ENCODE measurements around the gene DCC. TPM values are rescaled to one million over a fixed set of nuclear protein-coding genes. Genes with fewer than 3 reads are reported as not detected.

The DCC gene
- total RNA-seq, 6 experiments from 2014 or later: not detected

GRCh38 chr18:53193870-53194269, 853.9 kb downstream of the DCC start:
- Mint-ChIP-seq H3K27me3 (ENCODE audit: insufficient read depth) (no peaks in the 10 kb centered on the region), H3K27ac (no peak overlapping the region), H3K4me1 (ENCODE audit: low read depth) (no peaks in the 10 kb centered on the region), H3K4me3 (no peak overlapping the region), H3K9me3 (peaks cover 39% of the 10 kb centered on the region), H3K36me3 (ENCODE audit: low read depth) (no peaks in the 10 kb centered on the region)
- DNase-seq: no peak
- TF ChIP-seq CTCF (IDR thresholded peaks at IDR 0.05): no peak

GRCh38 chr18:53219853-53220252, 879.9 kb downstream of the DCC start:
- H3K36me3 Mint-ChIP-seq (ENCODE audit: low read depth): no peaks in the 10 kb centered on the region
- TF ChIP-seq CTCF (IDR thresholded peaks at IDR 0.05): no peak
- no peak for DNase-seq
- no peak overlapping the region for H3K4me3 Mint-ChIP-seq
- H3K9me3 Mint-ChIP-seq: peaks cover 15% of the 10 kb centered on the region
- H3K4me1 Mint-ChIP-seq (ENCODE audit: low read depth): no peaks in the 10 kb centered on the region
- no peaks in the 10 kb centered on the region for H3K27me3 Mint-ChIP-seq (ENCODE audit: insufficient read depth)
- H3K27ac Mint-ChIP-seq: no peak overlapping the region

- DNase-seq: no peak
- no peak for TF ChIP-seq CTCF (IDR thresholded peaks at IDR 0.05)
- no peaks in the 10 kb centered on the region for H3K36me3 Mint-ChIP-seq (ENCODE audit: low read depth)
- no peaks in the 10 kb centered on the region for H3K27me3 Mint-ChIP-seq (ENCODE audit: insufficient read depth)
- no peak overlapping the region for H3K4me3 Mint-ChIP-seq
- no peak overlapping the region for H3K27ac Mint-ChIP-seq
- H3K9me3 Mint-ChIP-seq: peaks cover 13% of the 10 kb centered on the region
- H3K4me1 Mint-ChIP-seq (ENCODE audit: low read depth): no peaks in the 10 kb centered on the region
Measured at GRCh38 chr18:53224128-53224778, 884.3 kb downstream of the DCC start.

GRCh38 chr18:53225567-53226325, 885.7 kb downstream of the DCC start:
- no peaks in the 10 kb centered on the region for H3K4me1 Mint-ChIP-seq (ENCODE audit: low read depth)
- DNase-seq: no peak
- H3K9me3 Mint-ChIP-seq: no peaks in the 10 kb centered on the region; the same call in 1 of the 2 replicates
- H3K4me3 Mint-ChIP-seq: no peak overlapping the region
- no peaks in the 10 kb centered on the region for H3K27me3 Mint-ChIP-seq (ENCODE audit: insufficient read depth)
- TF ChIP-seq CTCF (IDR thresholded peaks at IDR 0.05): no peak
- H3K27ac Mint-ChIP-seq: no peak overlapping the region
- H3K36me3 Mint-ChIP-seq (ENCODE audit: low read depth): no peaks in the 10 kb centered on the region

- H3K27ac Mint-ChIP-seq: no peak overlapping the region
- H3K4me1 Mint-ChIP-seq (ENCODE audit: low read depth): no peaks in the 10 kb centered on the region
- no peak overlapping the region for H3K4me3 Mint-ChIP-seq
- no peaks in the 10 kb centered on the region; the same call in 1 of the 2 replicates for H3K27me3 Mint-ChIP-seq (ENCODE audit: insufficient read depth)
- H3K36me3 Mint-ChIP-seq (ENCODE audit: low read depth): no peaks in the 10 kb centered on the region
- TF ChIP-seq CTCF (IDR thresholded peaks at IDR 0.05): no peak
- peaks cover 27% of the 10 kb centered on the region for H3K9me3 Mint-ChIP-seq
- no peak for DNase-seq
Measured at GRCh38 chr18:53234610-53235009, 894.6 kb downstream of the DCC start.

Measured in HFFc6 (cell line).